OCI-LY1 (cell line): ENCODE results near the gene SHROOM4.

Experiments used
- H2AFZ ChIP-seq: fragments of 200-600 bp; sonication (generic), shearing (Covaris generic); 2 replicates; pipeline ENCODE4 v1.6.0; 2014; ENCODE audit warnings: antibody characterized with exemption, mild to moderate bottlenecking, low read length
- H3F3A ChIP-seq: fragments of 200-600 bp; sonication (generic), shearing (Covaris generic); 2 replicates; pipeline ENCODE4 v1.6.0; 2014; ENCODE audit warnings: mild to moderate bottlenecking, antibody characterized with exemption, low read length, moderate library complexity; ENCODE audit not compliant: insufficient read depth
- H3K27ac ChIP-seq: fragments of 200-600 bp; sonication (generic); 2 replicates; pipeline ENCODE4 v1.5.1; 2014; ENCODE audit warnings: low read length, mixed run types, mild to moderate bottlenecking, low read depth; ENCODE audit not compliant: poor library complexity, severe bottlenecking
- H3K27me3 ChIP-seq: fragments of 200-600 bp; sonication (generic); 2 replicates; pipeline ENCODE4 v1.6.0; 2014; ENCODE audit warnings: antibody characterized with exemption, mild to moderate bottlenecking, low read length, moderate library complexity; ENCODE audit not compliant: insufficient read depth
- H3K36me3 ChIP-seq: fragments of 200-600 bp; sonication (generic); 2 replicates; pipeline ENCODE4 v1.6.1; 2014; ENCODE audit warnings: mild to moderate bottlenecking, antibody characterized with exemption, low read length, moderate library complexity, mixed read lengths; ENCODE audit not compliant: insufficient read depth
- H3K4me1 ChIP-seq: fragments of 200-600 bp; sonication (generic); 2 replicates; pipeline ENCODE4 v1.5.1; 2014; ENCODE audit warnings: mild to moderate bottlenecking, low read length, moderate library complexity; ENCODE audit not compliant: insufficient read depth, severe bottlenecking
- H3K4me2 ChIP-seq: fragments of 200-600 bp; sonication (generic), shearing (Covaris generic); 2 replicates; pipeline ENCODE4 v1.6.1; 2014; ENCODE audit warnings: low read length
- H3K4me3 ChIP-seq: fragments of 200-600 bp; sonication (generic); 2 replicates; pipeline ENCODE4 v1.5.1; 2014; ENCODE audit warnings: low read length, low read depth, mild to moderate bottlenecking, mixed read lengths; ENCODE audit not compliant: poor library complexity, severe bottlenecking
- H3K79me2 ChIP-seq: fragments of 200-600 bp; shearing (Covaris generic); 2 replicates; pipeline ENCODE4 v1.6.1; 2016; ENCODE audit warnings: mixed run types, low read length, mixed read lengths; ENCODE audit not compliant: insufficient read depth
- H3K9ac ChIP-seq: fragments of 200-600 bp; sonication (generic), shearing (Covaris generic); 2 replicates; pipeline ENCODE4 v1.6.1; 2014; ENCODE audit warnings: mild to moderate bottlenecking, low read length, mixed read lengths
- H3K9me2 ChIP-seq: fragments of 200-600 bp; sonication (generic), shearing (Covaris generic); 2 replicates; pipeline ENCODE4 v1.6.1; 2014; ENCODE audit warnings: low read depth, mild to moderate bottlenecking, low read length, mixed read lengths
- H3K9me3 ChIP-seq: fragments of 200-600 bp; shearing (Covaris generic); 2 replicates; pipeline ENCODE4 v1.6.1; 2014; ENCODE audit warnings: low read length, mixed read lengths
- H4K20me1 ChIP-seq: fragments of 200-600 bp; sonication (generic), shearing (Covaris generic); 2 replicates; pipeline ENCODE4 v1.6.0; 2016; ENCODE audit warnings: mild to moderate bottlenecking, low read length; ENCODE audit not compliant: insufficient read depth
- CTCF ChIP-seq: fragments of 200-600 bp; sonication (generic), shearing (Covaris generic); IDR thresholded peaks from 2 replicates; pipeline ENCODE4 v1.5.1; 2017; ENCODE audit warnings: mild to moderate bottlenecking, antibody characterized with exemption, low read length, moderate library complexity, mixed read lengths
- EZH2 ChIP-seq: fragments of 200-600 bp; sonication (generic), shearing (Covaris generic); IDR thresholded peaks from 2 replicates; pipeline ENCODE4 v1.8.0; 2017; ENCODE audit warnings: borderline replicate concordance, mixed run types, mild to moderate bottlenecking, antibody characterized with exemption, low read length, moderate library complexity, mixed read lengths

SHROOM4 gene

GRCh38 chrX:50622751-50623150 is 191.2 kb downstream of the SHROOM4 start:
- no peak overlapping the region for H3K27ac ChIP-seq
- H3K4me3 ChIP-seq: no peak overlapping the region
- H3K9me2 ChIP-seq: no peaks in the 10 kb centered on the region
- H2AFZ ChIP-seq: no peak overlapping the region
- no peaks in the 10 kb centered on the region for H3K36me3 ChIP-seq
- TF ChIP-seq CTCF: no peak
- TF ChIP-seq EZH2: no peak
- H3K4me1 ChIP-seq: no peaks in the 10 kb centered on the region
- H3F3A ChIP-seq: no peaks in the 10 kb centered on the region
- H3K9me3 ChIP-seq: no peaks in the 10 kb centered on the region
- no peak overlapping the region for H3K9ac ChIP-seq
- no peaks in the 10 kb centered on the region for H3K79me2 ChIP-seq
- H3K4me2 ChIP-seq: no peak overlapping the region
- no peaks in the 10 kb centered on the region for H4K20me1 ChIP-seq
- no peaks in the 10 kb centered on the region for H3K27me3 ChIP-seq

- Histone ChIP-seq H3K9ac (no peak overlapping the region), H4K20me1 (no peaks in the 10 kb centered on the region), H3K9me3 (no peaks in the 10 kb centered on the region), H3F3A (no peaks in the 10 kb centered on the region), H3K4me1 (no peaks in the 10 kb centered on the region), H3K27ac (no peak overlapping the region), H3K36me3 (no peaks in the 10 kb centered on the region), H2AFZ (no peak overlapping the region), H3K4me3 (no peak overlapping the region), H3K79me2 (no peaks in the 10 kb centered on the region), H3K9me2 (no peaks in the 10 kb centered on the region), H3K4me2 (no peak overlapping the region), H3K27me3 (no peaks in the 10 kb centered on the region)
- TF ChIP-seq EZH2: no peak
- no peak for TF ChIP-seq CTCF
Measured at GRCh38 chrX:50618788-50619558, 195.0 kb downstream of the SHROOM4 start.

- Histone ChIP-seq H3K79me2 (no peaks in the 10 kb centered on the region), H3K4me3 (no peak overlapping the region)
- TF ChIP-seq EZH2 (no peak), CTCF (no peak)
Measured at GRCh38 chrX:50617183-50617582, 196.8 kb downstream of the SHROOM4 start.

More at GRCh38 chrX:50617183-50617582, 196.8 kb downstream of the SHROOM4 start:
- Histone ChIP-seq H3K36me3 (no peaks in the 10 kb centered on the region), H3K4me2 (no peak overlapping the region), H3K27me3 (no peaks in the 10 kb centered on the region), H3K4me1 (no peaks in the 10 kb centered on the region), H3K9ac (no peak overlapping the region), H3K27ac (no peak overlapping the region), H3F3A (no peaks in the 10 kb centered on the region), H2AFZ (no peak overlapping the region), H3K9me2 (no peaks in the 10 kb centered on the region), H4K20me1 (no peaks in the 10 kb centered on the region), H3K9me3 (no peaks in the 10 kb centered on the region)
